Mucosa of descending colon (tissue), 3 donors: Measurements from ENCODE around the gene SRGAP3. TPM values are rescaled to one million over a fixed set of nuclear protein-coding genes. Genes with fewer than 3 reads are reported as not detected.

ENCODE experiments used
- ATAC-seq: fragments of 200-7000 bp; cut with Tn5 transposase; one replicate; pipeline ENCODE4 v1.9.1; 2020; ENCODE audit warnings: mild to moderate bottlenecking, moderate library complexity
- DNase-seq, 3 donors: peaks; one replicate each; pipeline ENCODE4 v3.0.0-alpha.2; 2020
- H3K36me3 ChIP-seq: fragments of 200-600 bp; one replicate; pipeline ENCODE4 v1.8.0; 2021; ENCODE audit warnings: low read depth, mild to moderate bottlenecking
- H3K4me1 ChIP-seq: fragments of 200-600 bp; one replicate; pipeline ENCODE4 v1.8.0; 2021; ENCODE audit warnings: low read depth, mild to moderate bottlenecking
- H3K4me3 ChIP-seq: fragments of 200-600 bp; one replicate; pipeline ENCODE4 v1.8.0; 2021; ENCODE audit warnings: mild to moderate bottlenecking
- H3K9me3 ChIP-seq: fragments of 200-600 bp; one replicate; pipeline ENCODE4 v1.8.0; 2021; ENCODE audit warnings: mild to moderate bottlenecking
- CTCF ChIP-seq: fragments of 200-600 bp; IDR thresholded peaks from one replicate; pipeline ENCODE4 v1.8.0; 2022; ENCODE audit warnings: antibody characterized with exemption, mild to moderate bottlenecking
- intact Hi-C, 2 donors: fragments of 100-400 bp; cut with DNase I in 1 of 2; cut with micrococcal nuclease in 1 of 2; formaldehyde crosslinking; loops; one replicate each; pipeline versions ENCODE4 v1.11.0 to v1.11.1; 2022; cut with DNase I, micrococcal nuclease
- total RNA-seq, 3 donors: library from RNA; stranded (reverse); fragmentation: NEBNext Ultra II Directional in 2 of 3; extraction: Animal tissue kit (Norgen Biotek cat#: 25700) in 2 of 3; gene quantifications; one replicate each; pipeline versions ENCODE4 v1.2.1 to v1.2.4, GENCODE V29; 2021 to 2023
- donor health status: DM: no; HTN: no; CAD: no; lungs with moderate emphysema.
- donor health status: DM: no; HTN: no; CAD: no.
- donor health status: DM: no; HTN: yes; CAD: no.

Gene SRGAP3
- total RNA-seq, 3 donors from 2014 or later: 6.4 to 9.0 (median 8.6) TPM

- no peak for TF ChIP-seq CTCF
- Histone ChIP-seq H3K9me3 (no peaks in the 10 kb centered on the region), H3K4me3 (no peak overlapping the region), H3K4me1 (no peaks in the 10 kb centered on the region), H3K36me3 (no peaks in the 10 kb centered on the region)
- ATAC-seq (peak; percentile 40), DNase-seq (no peak)
- intact Hi-C loops: no loop called here
Observed at GRCh38 chr3:9201266-9201665, 48.2 kb downstream of the SRGAP3 start.

GRCh38 chr3:9199775-9200174, 49.7 kb downstream of the SRGAP3 start:
- DNase-seq: no peak
- TF ChIP-seq CTCF: no peak
- intact Hi-C loops: no loop called here
- H3K36me3 ChIP-seq: no peaks in the 10 kb centered on the region
- no peak overlapping the region for H3K4me3 ChIP-seq
- no peaks in the 10 kb centered on the region for H3K9me3 ChIP-seq
- ATAC-seq: no peak
- no peaks in the 10 kb centered on the region for H3K4me1 ChIP-seq

GRCh38 chr3:9198899-9199335, 50.5 kb downstream of the SRGAP3 start:
- Histone ChIP-seq H3K36me3 (no peaks in the 10 kb centered on the region), H3K4me3 (no peak overlapping the region), H3K4me1 (no peaks in the 10 kb centered on the region), H3K9me3 (no peaks in the 10 kb centered on the region)
- intact Hi-C loops: no loop called here
- ATAC-seq (no peak), DNase-seq (no peak)
- no peak for TF ChIP-seq CTCF

GRCh38 chr3:9198261-9198660, 51.2 kb downstream of the SRGAP3 start:
- H3K4me3 ChIP-seq: no peak overlapping the region
- DNase-seq (peak in 1 of 3 donors; percentile 27), ATAC-seq (peak; percentile 61)
- no peaks in the 10 kb centered on the region for H3K9me3 ChIP-seq
- intact Hi-C loops: no loop called here
- no peak for TF ChIP-seq CTCF
- no peaks in the 10 kb centered on the region for H3K4me1 ChIP-seq
- H3K36me3 ChIP-seq: no peaks in the 10 kb centered on the region

GRCh38 chr3:9196020-9196419, 53.4 kb downstream of the SRGAP3 start:
- H3K36me3 ChIP-seq: no peaks in the 10 kb centered on the region
- no peaks in the 10 kb centered on the region for H3K9me3 ChIP-seq
- intact Hi-C loops: no loop called here
- no peak for TF ChIP-seq CTCF
- DNase-seq (no peak), ATAC-seq (no peak)
- no peak overlapping the region for H3K4me3 ChIP-seq
- peaks cover 2% of the 10 kb centered on the region for H3K4me1 ChIP-seq

GRCh38 chr3:9195390-9195789, 54.1 kb downstream of the SRGAP3 start:
- intact Hi-C loops: no loop called here
- ATAC-seq: no peak
- no peaks in the 10 kb centered on the region for H3K9me3 ChIP-seq
- H3K4me3 ChIP-seq: no peak overlapping the region
- H3K4me1 ChIP-seq: peaks cover 2% of the 10 kb centered on the region
- H3K36me3 ChIP-seq: no peaks in the 10 kb centered on the region
- TF ChIP-seq CTCF: no peak
- no peak for DNase-seq
